Kidney (tissue), 14 donors: ENCODE data around the gene NOL9. TPM values are rescaled to one million over a fixed set of nuclear protein-coding genes. Genes with fewer than 3 reads are reported as not detected.

Experiments
- DNase-seq, 5 donors: peaks; one replicate each; pipeline ENCODE4 v3.0.0-alpha.2; 2013 to 2020
- FAIRE-seq: peaks from 2 replicates; lab custom pipeline; 2012; peaks lifted over from hg19 to GRCh38; lab: Jason Lieb, UNC
- H3K27ac ChIP-seq, 2 donors: one replicate each; pipeline ENCODE4 v1.7.0; 2013; ENCODE audit warnings: low read depth in 2 of 2, low read length in 2 of 2, inconsistent platforms in 1 of 2
- H3K27me3 ChIP-seq: one replicate; pipeline ENCODE4 v1.7.1; 2013; ENCODE audit warnings: low read length, inconsistent platforms; ENCODE audit not compliant: control insufficient read depth, insufficient read depth
- H3K36me3 ChIP-seq, 3 donors: one replicate each; pipeline versions ENCODE4 v1.7.0 to v1.7.1; 2013; ENCODE audit warnings: low read length in 3 of 3, control low read depth in 1 of 3, inconsistent platforms in 1 of 3; ENCODE audit not compliant: insufficient read depth in 3 of 3, control insufficient read depth in 2 of 3
- H3K4me1 ChIP-seq, 3 donors: one replicate each; pipeline versions ENCODE4 v1.7.0 to v1.7.1; 2013; ENCODE audit warnings: low read length in 3 of 3, inconsistent platforms in 1 of 3, low read depth in 1 of 3; ENCODE audit not compliant: control insufficient read depth in 2 of 3, insufficient read depth in 2 of 3
- H3K4me3 ChIP-seq, 3 donors: one replicate each; pipeline versions ENCODE4 v1.7.0 to v1.8.1; 2013; ENCODE audit warnings: low read length in 3 of 3, control low read depth in 1 of 3, inconsistent platforms in 1 of 3
- H3K9ac ChIP-seq, 3 donors: one replicate each; pipeline versions ENCODE4 v1.7.0 to v1.7.1; 2013; ENCODE audit warnings: low read length in 3 of 3, control low read depth in 1 of 3, inconsistent platforms in 1 of 3
- H3K9me3 ChIP-seq, 3 donors: one replicate each; pipeline versions ENCODE4 v1.7.0 to v1.7.1; 2013; ENCODE audit warnings: low read length in 3 of 3, control low read depth in 1 of 3, inconsistent platforms in 1 of 3; ENCODE audit not compliant: control insufficient read depth in 2 of 3, insufficient read depth in 1 of 3
- CTCF ChIP-seq: IDR thresholded peaks from 3 replicates; pipeline ENCODE4 v1.5.1; 2012; ENCODE audit warnings: mild to moderate bottlenecking, moderate library complexity, borderline replicate concordance; ENCODE audit not compliant: insufficient read depth; ENCODE audit errors: extremely low read depth
- intact Hi-C: fragments of 100-400 bp; cut with DNase I; formaldehyde crosslinking; loops from one replicate; pipeline ENCODE4 v1.11.1; 2022
- polyA plus RNA-seq: library from polyadenylated mRNA; stranded (reverse); fragments of 350-450 nt; fragmentation: Illumina TruSeq; extraction: RNeasy Lipid Tissue Mini Kit (QIAGEN cat#74804); gene quantifications from one replicate; pipeline ENCODE4 v1.2.3, GENCODE V29; 2014; ENCODE audit warnings: low read depth, low replicate concordance; ENCODE audit not compliant: insufficient read depth
- total RNA-seq: library from RNA; stranded (reverse); fragmentation: NEBNext Ultra II Directional; extraction: Animal tissue kit (Norgen Biotek cat#: 25700); gene quantifications from one replicate; pipeline ENCODE4 v1.2.1, GENCODE V29; 2021
- donor health status: control.
- donor health status: control.
- donor health status: control.
- donor health status: control.
- donor health status: control.
- donor health status: DM: yes; HTN: yes; CAD: no.
- donor health status: Normal renal cell carcinoma (clear cell type).

The NOL9 gene
- total and polyA plus RNA-seq, 2 donors from 2014 or later: 4.3 to 28.7 TPM

- Histone ChIP-seq H3K27ac (no peak overlapping the region), H3K4me3 (no peak overlapping the region), H3K9ac (no peak overlapping the region), H3K4me1 (peaks cover 0 to 7% (median 0%) of the 10 kb centered on the region in 3 donors), H3K9me3 (no peaks in the 10 kb centered on the region), H3K36me3 (no peaks in the 10 kb centered on the region), H3K27me3 (no peaks in the 10 kb centered on the region)
- intact Hi-C loops: no loop called here
- FAIRE-seq (no peak), DNase-seq (no peak)
- no peak for TF ChIP-seq CTCF
Observed at GRCh38 chr1:6483761-6484117, 70.6 kb downstream of the NOL9 start.

GRCh38 chr1:6483017-6483760 lies 71.1 kb downstream of the NOL9 start:
- DNase-seq (peak in 1 of 5 donors; percentile 56), FAIRE-seq (no peak)
- no peak overlapping the region for H3K27ac ChIP-seq
- intact Hi-C loops: no loop called here
- no peaks in the 10 kb centered on the region for H3K9me3 ChIP-seq
- H3K9ac ChIP-seq: no peak overlapping the region
- no peak overlapping the region for H3K4me3 ChIP-seq
- H3K36me3 ChIP-seq: no peaks in the 10 kb centered on the region
- TF ChIP-seq CTCF: no peak
- H3K27me3 ChIP-seq: no peaks in the 10 kb centered on the region
- peaks cover 0 to 7% (median 0%) of the 10 kb centered on the region in 3 donors for H3K4me1 ChIP-seq

- DNase-seq: peak in 1 of 5 donors; percentile 58
- Histone ChIP-seq H3K4me3 (no peak overlapping the region), H3K4me1 (peaks cover 0 to 7% (median 0%) of the 10 kb centered on the region in 3 donors), H3K9me3 (no peaks in the 10 kb centered on the region), H3K27me3 (no peaks in the 10 kb centered on the region), H3K27ac (no peak overlapping the region), H3K36me3 (no peaks in the 10 kb centered on the region), H3K9ac (no peak overlapping the region)
- intact Hi-C loops: no loop called here
- FAIRE-seq: no peak
- no peak for TF ChIP-seq CTCF
Observed at GRCh38 chr1:6481820-6482219, 72.5 kb downstream of the NOL9 start.
